Subcutaneous abdominal adipose tissue (tissue), 5 donors: ENCODE data around the gene ARHGEF10L.

ENCODE experiments used
- H3K27ac ChIP-seq: one replicate; pipeline ENCODE4 v1.7.0; 2013; ENCODE audit warnings: low read depth, mild to moderate bottlenecking, inconsistent platforms, low read length, moderate library complexity
- H3K27me3 ChIP-seq, 5 donors: one replicate each; pipeline ENCODE4 v1.7.0; 2013; ENCODE audit warnings: low read length in 5 of 5, inconsistent platforms in 1 of 5; ENCODE audit not compliant: control insufficient read depth in 5 of 5, insufficient read depth in 4 of 5
- H3K36me3 ChIP-seq, 5 donors: one replicate each; pipeline ENCODE4 v1.7.0; 2013; ENCODE audit warnings: low read length in 5 of 5; ENCODE audit not compliant: control insufficient read depth in 5 of 5, insufficient read depth in 5 of 5
- H3K4me1 ChIP-seq, 5 donors: one replicate each; pipeline ENCODE4 v1.7.0; 2013; ENCODE audit warnings: low read length in 5 of 5, mild to moderate bottlenecking in 3 of 5, moderate library complexity in 1 of 5; ENCODE audit not compliant: control insufficient read depth in 5 of 5, insufficient read depth in 5 of 5
- H3K4me3 ChIP-seq, 5 donors: one replicate each; pipeline ENCODE4 v1.7.0; 2013; ENCODE audit warnings: low read length in 5 of 5, low read depth in 1 of 5
- H3K9ac ChIP-seq, 5 donors: one replicate each; pipeline ENCODE4 v1.7.0; 2013; ENCODE audit warnings: low read length in 5 of 5, mild to moderate bottlenecking in 4 of 5, moderate library complexity in 3 of 5
- H3K9me3 ChIP-seq, 5 donors: one replicate each; pipeline ENCODE4 v1.7.0; 2013; ENCODE audit warnings: low read length in 5 of 5; ENCODE audit not compliant: control insufficient read depth in 5 of 5
- donor health status: healthy.
- donor health status: healthy.
- donor health status: healthy.
- donor health status: healthy.
- donor health status: healthy.

ARHGEF10L gene

DNA sequence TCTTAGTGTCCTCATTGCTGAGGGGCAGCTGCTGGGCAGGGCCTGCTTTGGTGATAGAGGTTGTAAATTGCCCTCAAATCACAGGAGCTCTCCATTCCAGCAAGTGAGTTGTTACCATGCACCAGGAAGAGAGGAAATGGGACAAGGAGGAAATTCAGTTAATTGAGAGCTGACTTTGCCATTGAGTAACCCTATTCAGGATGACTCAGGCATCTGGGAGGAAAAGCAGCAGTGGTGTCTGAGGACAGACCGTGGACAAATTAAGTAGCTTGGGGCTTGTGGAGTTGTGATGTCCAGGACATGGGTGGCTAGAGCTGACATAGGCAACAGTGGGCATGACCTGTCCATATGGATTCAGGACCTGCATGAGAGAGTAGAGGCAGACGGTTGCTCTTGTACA, 5.9 kb downstream of the ARHGEF10L start:
- Histone ChIP-seq H3K9ac (peak overlapping the region in 1 of 5 donors; percentile 63), H3K4me3 (peak overlapping the region in 1 of 5 donors; percentile 30), H3K4me1 (peaks cover 11 to 47% (median 33%) of the 10 kb centered on the region in 5 donors), H3K9me3 (no peaks in the 10 kb centered on the region), H3K27ac (peak overlapping the region; percentile 82), H3K36me3 (no peaks in the 10 kb centered on the region), H3K27me3 (no peaks in the 10 kb centered on the region)

- no peaks in the 10 kb centered on the region for H3K27me3 ChIP-seq
- H3K4me3 ChIP-seq: no peak overlapping the region
- no peak overlapping the region for H3K9ac ChIP-seq
- H3K27ac ChIP-seq: peak overlapping the region; percentile 82
- H3K9me3 ChIP-seq: no peaks in the 10 kb centered on the region
- H3K4me1 ChIP-seq: peaks cover 20 to 52% (median 35%) of the 10 kb centered on the region in 5 donors
- H3K36me3 ChIP-seq: no peaks in the 10 kb centered on the region
These were observed 7.6 kb downstream of the ARHGEF10L start for GRCh38 chr1:17546946-17547670.

DNA sequence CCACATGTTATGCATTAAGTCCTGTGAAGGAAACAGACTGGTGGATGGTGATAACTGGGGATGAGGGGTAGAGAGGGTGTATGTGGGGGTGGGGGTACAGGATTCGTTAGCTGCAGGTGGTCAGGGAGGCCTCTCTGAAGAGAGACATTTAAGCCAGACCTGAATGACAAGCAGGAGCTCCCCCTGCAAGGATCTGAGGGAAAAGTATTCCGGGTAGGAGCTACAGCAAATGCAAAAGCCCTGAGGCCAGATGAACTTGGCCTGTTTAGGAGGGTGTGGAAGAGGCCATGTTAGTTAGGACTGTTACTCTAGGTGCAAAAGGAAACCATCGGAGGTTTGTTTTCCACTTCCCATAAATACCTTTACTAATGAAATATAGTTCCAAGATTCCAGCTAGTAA, 9.9 kb downstream of the ARHGEF10L start:
- no peak overlapping the region for H3K9ac ChIP-seq
- H3K27ac ChIP-seq: no peak overlapping the region
- peaks cover 22 to 53% (median 45%) of the 10 kb centered on the region in 5 donors for H3K4me1 ChIP-seq
- H3K4me3 ChIP-seq: no peak overlapping the region
- no peaks in the 10 kb centered on the region for H3K36me3 ChIP-seq
- H3K9me3 ChIP-seq: no peaks in the 10 kb centered on the region
- no peaks in the 10 kb centered on the region for H3K27me3 ChIP-seq

- Histone ChIP-seq H3K4me1 (peaks cover 11 to 37% (median 33%) of the 10 kb centered on the region in 5 donors), H3K27me3 (no peaks in the 10 kb centered on the region), H3K9ac (peak overlapping the region in 4 of 5 donors; percentile 21 to 54 (median 37)), H3K4me3 (no peak overlapping the region), H3K27ac (no peak overlapping the region), H3K9me3 (no peaks in the 10 kb centered on the region), H3K36me3 (no peaks in the 10 kb centered on the region)
These were observed 11.5 kb downstream of the ARHGEF10L start for GRCh38 chr1:17550729-17551584.

DNA sequence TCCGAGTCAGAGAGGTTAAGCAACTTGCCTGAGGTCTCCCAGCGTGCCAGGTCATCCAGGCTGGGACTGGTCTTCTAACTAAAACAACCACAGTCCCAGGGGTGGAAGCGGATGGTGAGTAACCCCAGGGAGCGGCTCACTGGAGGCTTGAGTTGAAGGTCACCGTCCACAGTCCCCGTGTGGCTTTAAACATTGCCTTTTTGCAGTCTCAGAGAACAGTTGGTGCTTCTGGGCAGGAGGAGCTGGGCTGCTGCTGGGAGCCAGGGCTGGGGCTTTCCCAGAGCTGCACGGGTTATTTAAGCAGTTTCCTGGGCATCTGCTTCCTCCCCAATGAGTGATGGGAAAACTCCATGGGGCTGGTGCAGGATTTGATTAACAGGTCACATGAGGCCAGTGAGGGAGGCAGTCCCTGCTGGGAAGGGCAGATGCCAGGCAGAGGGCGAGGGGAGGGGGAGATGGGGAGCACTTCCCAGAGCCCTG, 12.3 kb downstream of the ARHGEF10L start:
- no peaks in the 10 kb centered on the region for H3K36me3 ChIP-seq
- H3K4me1 ChIP-seq: peaks cover 11 to 32% (median 28%) of the 10 kb centered on the region in 5 donors
- no peaks in the 10 kb centered on the region for H3K27me3 ChIP-seq
- H3K9ac ChIP-seq: peak overlapping the region; percentile 7 to 54 (median 26)
- H3K9me3 ChIP-seq: no peaks in the 10 kb centered on the region
- H3K27ac ChIP-seq: no peak overlapping the region
- no peak overlapping the region for H3K4me3 ChIP-seq

DNA sequence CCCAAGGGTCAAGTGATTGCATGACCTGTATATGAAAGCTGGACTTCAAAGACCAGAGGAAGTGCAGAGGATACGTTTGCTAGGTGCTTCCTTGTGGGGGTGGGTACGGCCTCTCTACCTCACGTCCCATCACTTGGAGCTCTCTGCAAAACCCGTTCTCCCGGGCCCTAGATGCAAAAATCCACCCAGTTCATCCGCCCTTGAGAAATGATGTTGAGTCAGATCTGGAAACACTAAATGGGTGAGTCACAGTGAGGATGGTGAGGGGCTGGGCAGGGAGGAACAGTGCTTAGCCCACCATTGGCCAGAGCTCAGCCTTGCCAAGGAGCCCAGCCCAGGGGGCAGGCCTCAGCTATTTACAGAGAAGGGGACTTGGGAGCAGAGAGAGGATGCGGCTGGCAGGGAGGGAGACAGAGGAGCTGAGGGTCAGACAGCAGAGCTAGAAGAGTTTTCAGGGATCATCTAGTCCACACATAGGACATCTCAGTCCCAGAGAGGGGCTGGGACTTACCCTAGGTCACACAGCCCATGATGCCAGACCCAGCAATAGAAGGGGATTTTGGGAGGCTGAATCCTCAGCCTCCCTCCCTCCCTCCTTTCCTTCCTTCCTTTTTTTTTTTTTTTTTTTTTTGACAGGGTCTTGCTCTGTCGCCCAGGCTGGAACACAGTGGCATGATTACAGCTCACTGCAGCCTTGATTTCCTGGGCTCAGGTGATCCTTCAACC, 14.6 kb downstream of the ARHGEF10L start:
- no peak overlapping the region for H3K9ac ChIP-seq
- H3K4me3 ChIP-seq: no peak overlapping the region
- H3K27me3 ChIP-seq: no peaks in the 10 kb centered on the region
- no peaks in the 10 kb centered on the region for H3K9me3 ChIP-seq
- H3K27ac ChIP-seq: no peak overlapping the region
- peaks cover 11 to 32% (median 28%) of the 10 kb centered on the region in 5 donors for H3K4me1 ChIP-seq
- no peaks in the 10 kb centered on the region for H3K36me3 ChIP-seq

DNA sequence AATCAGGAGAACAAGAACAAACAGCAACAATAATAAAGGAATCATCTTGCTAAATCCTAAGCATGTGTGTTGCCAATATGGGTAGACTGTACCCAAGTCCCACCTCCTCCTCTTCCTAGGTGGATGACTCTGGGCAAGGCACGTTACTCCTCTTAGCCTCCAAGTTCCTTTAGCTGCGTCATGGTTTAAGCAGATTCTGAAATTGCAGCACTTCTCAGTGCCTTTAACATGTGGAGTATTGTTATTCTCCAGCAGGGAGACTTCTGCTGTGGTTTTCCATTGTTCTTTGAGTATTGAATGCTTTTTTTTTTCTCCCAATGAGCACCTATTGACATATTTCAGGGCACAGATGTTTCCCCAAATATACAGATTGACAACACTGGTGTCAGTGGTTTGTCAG, 15.5 kb downstream of the ARHGEF10L start:
- H3K36me3 ChIP-seq: no peaks in the 10 kb centered on the region
- H3K4me1 ChIP-seq: peaks cover 11 to 30% (median 26%) of the 10 kb centered on the region in 5 donors
- H3K9ac ChIP-seq: no peak overlapping the region
- H3K9me3 ChIP-seq: no peaks in the 10 kb centered on the region
- no peaks in the 10 kb centered on the region for H3K27me3 ChIP-seq
- H3K4me3 ChIP-seq: no peak overlapping the region
- H3K27ac ChIP-seq: no peak overlapping the region

DNA sequence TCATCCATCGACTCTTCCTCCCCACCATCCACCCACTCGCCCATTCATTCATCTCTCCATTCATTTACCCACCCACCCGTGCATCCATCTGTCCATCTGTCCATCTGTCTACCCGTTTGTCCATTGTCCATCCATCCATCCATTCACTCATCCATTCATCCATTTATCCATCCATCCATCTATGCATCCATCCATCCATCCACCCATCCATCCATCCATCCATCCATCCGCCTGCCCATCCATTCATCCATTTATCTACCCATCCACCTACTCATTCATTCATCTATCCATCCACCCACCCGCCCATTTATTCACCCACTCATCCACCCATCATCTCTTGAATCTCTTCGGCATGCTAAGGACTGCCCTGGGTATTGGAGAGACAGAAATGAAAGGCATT, 18.5 kb downstream of the ARHGEF10L start:
- H3K27me3 ChIP-seq: no peaks in the 10 kb centered on the region
- no peaks in the 10 kb centered on the region for H3K36me3 ChIP-seq
- no peak overlapping the region for H3K27ac ChIP-seq
- H3K4me1 ChIP-seq: peaks cover 4 to 38% (median 26%) of the 10 kb centered on the region in 5 donors
- no peaks in the 10 kb centered on the region for H3K9me3 ChIP-seq
- H3K9ac ChIP-seq: no peak overlapping the region
- no peak overlapping the region for H3K4me3 ChIP-seq

- Histone ChIP-seq H3K4me1 (peaks cover 4 to 40% (median 28%) of the 10 kb centered on the region in 5 donors), H3K27ac (peak overlapping the region; percentile 91), H3K4me3 (no peak overlapping the region), H3K27me3 (no peaks in the 10 kb centered on the region), H3K9ac (no peak overlapping the region), H3K9me3 (no peaks in the 10 kb centered on the region), H3K36me3 (no peaks in the 10 kb centered on the region)
These were observed 19.0 kb downstream of the ARHGEF10L start for GRCh38 chr1:17558541-17558940.
